ENCODE results near the gene RMI2.

Gene RMI2

GRCh38 chr16:11360641-11361373, 15.5 kb downstream of the RMI2 start:
- TF ChIP-seq TSHZ2 (CRISPR knock-in tag; IDR thresholded peaks at IDR 0.05) (no peak), ZFP30 (CRISPR knock-in tag; IDR thresholded peaks at IDR 0.05) (no peak), BACH2 (CRISPR knock-in tag; IDR thresholded peaks at IDR 0.05; ENCODE audit: borderline replicate concordance) (no peak), ISL1 (CRISPR knock-in tag; IDR thresholded peaks at IDR 0.05) (no peak), CSDC2 (CRISPR knock-in tag; IDR thresholded peaks at IDR 0.05) (no peak), ESRRG (CRISPR knock-in tag; IDR thresholded peaks at IDR 0.05) (no peak), ZNF70 (CRISPR knock-in tag; IDR thresholded peaks at IDR 0.05) (no peak)
- ATAC-seq = no peak

GRCh38 chr16:11361701-11362451, 16.6 kb downstream of the RMI2 start:
- TF ChIP-seq SNAI2 (CRISPR knock-in tag; IDR thresholded peaks at IDR 0.05) = no peak
- no peak for TF ChIP-seq CSDC2 (CRISPR knock-in tag; IDR thresholded peaks at IDR 0.05)
- no peak for TF ChIP-seq RARB (CRISPR knock-in tag; IDR thresholded peaks at IDR 0.05)
- no peak for TF ChIP-seq ZFP30 (CRISPR knock-in tag; IDR thresholded peaks at IDR 0.05)
- no peak for TF ChIP-seq CREB5 (CRISPR knock-in tag; IDR thresholded peaks at IDR 0.05; ENCODE audit: low read depth)
- ATAC-seq = no peak

- TF ChIP-seq BACH2 (CRISPR knock-in tag; IDR thresholded peaks at IDR 0.05; ENCODE audit: borderline replicate concordance) (no peak), ESRRG (CRISPR knock-in tag; IDR thresholded peaks at IDR 0.05) (no peak), ISL1 (CRISPR knock-in tag; IDR thresholded peaks at IDR 0.05) (no peak), PATZ1 (CRISPR knock-in tag; IDR thresholded peaks at IDR 0.05; ENCODE audit: borderline replicate concordance) (no peak), GLIS3 (CRISPR knock-in tag; IDR thresholded peaks at IDR 0.05) (no peak), PPARA (CRISPR knock-in tag; IDR thresholded peaks at IDR 0.05; ENCODE audit: borderline replicate concordance) (no peak), OSR1 (CRISPR knock-in tag; IDR thresholded peaks at IDR 0.05) (no peak), TSHZ2 (CRISPR knock-in tag; IDR thresholded peaks at IDR 0.05) (no peak), RARB (CRISPR knock-in tag; IDR thresholded peaks at IDR 0.05) (no peak), TCF4 (CRISPR knock-in tag; IDR thresholded peaks at IDR 0.05; ENCODE audit: borderline replicate concordance) (no peak), TOX (CRISPR knock-in tag; IDR thresholded peaks at IDR 0.05; ENCODE audit: borderline replicate concordance) (no peak), ZC3H10 (CRISPR knock-in tag; IDR thresholded peaks at IDR 0.05) (no peak), ZFP30 (CRISPR knock-in tag; IDR thresholded peaks at IDR 0.05) (no peak), ARNTL (CRISPR knock-in tag; IDR thresholded peaks at IDR 0.05; ENCODE audit: borderline replicate concordance, low read depth) (no peak), ZNF8 (CRISPR knock-in tag; IDR thresholded peaks at IDR 0.05) (no peak)
- ATAC-seq = no peak
Measured at GRCh38 chr16:11363927-11364258, 18.6 kb downstream of the RMI2 start.

Measured in SK-N-SH treated with all-trans-retinoic acid at 6 μM for 48 hours (cell line).